ENCODE results near the gene SRBD1.

DNA sequence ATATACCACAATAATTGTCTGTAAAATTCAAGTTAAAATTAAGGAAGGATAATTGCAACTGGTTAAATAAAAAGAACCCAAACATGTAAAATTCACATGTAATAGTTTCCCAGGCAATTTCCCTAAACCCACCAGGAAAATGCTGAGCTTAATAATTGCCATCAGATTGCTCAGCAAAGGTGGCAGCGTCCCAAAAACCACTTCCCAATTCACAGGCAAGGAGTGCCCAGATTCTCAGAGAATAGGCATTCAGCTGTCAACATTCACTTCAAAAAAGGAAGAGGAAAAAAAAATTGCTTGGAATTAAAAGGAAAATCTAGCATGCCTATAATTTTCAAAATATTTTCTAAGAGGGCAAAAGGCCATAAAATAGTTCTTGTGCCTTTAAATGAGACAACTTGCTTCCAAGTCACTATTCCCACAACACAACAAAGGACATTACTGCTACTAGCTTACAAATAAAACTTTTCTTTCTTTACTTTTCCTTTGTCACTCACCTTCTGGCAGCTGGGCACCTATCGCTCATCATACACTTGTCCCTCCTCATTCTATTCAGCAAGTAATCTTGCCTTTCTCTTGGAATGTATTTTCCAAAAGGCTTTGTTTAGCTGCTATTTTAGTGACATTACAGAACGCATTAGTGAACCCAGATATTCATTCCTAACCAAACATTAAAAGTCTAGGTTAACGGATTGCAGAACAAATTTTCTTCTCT lies 15.2 kb downstream of the SRBD1 start:
- TF ChIP-seq, protein P1, sequence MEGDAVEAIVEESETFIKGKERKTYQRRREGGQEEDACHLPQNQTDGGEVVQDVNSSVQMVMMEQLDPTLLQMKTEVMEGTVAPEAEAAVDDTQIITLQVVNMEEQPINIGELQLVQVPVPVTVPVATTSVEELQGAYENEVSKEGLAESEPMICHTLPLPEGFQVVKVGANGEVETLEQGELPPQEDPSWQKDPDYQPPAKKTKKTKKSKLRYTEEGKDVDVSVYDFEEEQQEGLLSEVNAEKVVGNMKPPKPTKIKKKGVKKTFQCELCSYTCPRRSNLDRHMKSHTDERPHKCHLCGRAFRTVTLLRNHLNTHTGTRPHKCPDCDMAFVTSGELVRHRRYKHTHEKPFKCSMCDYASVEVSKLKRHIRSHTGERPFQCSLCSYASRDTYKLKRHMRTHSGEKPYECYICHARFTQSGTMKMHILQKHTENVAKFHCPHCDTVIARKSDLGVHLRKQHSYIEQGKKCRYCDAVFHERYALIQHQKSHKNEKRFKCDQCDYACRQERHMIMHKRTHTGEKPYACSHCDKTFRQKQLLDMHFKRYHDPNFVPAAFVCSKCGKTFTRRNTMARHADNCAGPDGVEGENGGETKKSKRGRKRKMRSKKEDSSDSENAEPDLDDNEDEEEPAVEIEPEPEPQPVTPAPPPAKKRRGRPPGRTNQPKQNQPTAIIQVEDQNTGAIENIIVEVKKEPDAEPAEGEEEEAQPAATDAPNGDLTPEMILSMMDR (IDR thresholded peaks at IDR 0.05) = no peak
- no peak for TF ChIP-seq POLR2A (IDR thresholded peaks at IDR 0.05)
